ENCODE data around the gene DENND4A. TPM values are rescaled to one million over a fixed set of nuclear protein-coding genes. Genes with fewer than 3 reads are reported as not detected.

DENND4A gene
- total and polyA plus RNA-seq, 9 of the 15 experiments (the other 6 are each of a cell fraction or from before 2014, with no cell fraction given): 6.8 to 32.3 (median 19.9) TPM

DNA sequence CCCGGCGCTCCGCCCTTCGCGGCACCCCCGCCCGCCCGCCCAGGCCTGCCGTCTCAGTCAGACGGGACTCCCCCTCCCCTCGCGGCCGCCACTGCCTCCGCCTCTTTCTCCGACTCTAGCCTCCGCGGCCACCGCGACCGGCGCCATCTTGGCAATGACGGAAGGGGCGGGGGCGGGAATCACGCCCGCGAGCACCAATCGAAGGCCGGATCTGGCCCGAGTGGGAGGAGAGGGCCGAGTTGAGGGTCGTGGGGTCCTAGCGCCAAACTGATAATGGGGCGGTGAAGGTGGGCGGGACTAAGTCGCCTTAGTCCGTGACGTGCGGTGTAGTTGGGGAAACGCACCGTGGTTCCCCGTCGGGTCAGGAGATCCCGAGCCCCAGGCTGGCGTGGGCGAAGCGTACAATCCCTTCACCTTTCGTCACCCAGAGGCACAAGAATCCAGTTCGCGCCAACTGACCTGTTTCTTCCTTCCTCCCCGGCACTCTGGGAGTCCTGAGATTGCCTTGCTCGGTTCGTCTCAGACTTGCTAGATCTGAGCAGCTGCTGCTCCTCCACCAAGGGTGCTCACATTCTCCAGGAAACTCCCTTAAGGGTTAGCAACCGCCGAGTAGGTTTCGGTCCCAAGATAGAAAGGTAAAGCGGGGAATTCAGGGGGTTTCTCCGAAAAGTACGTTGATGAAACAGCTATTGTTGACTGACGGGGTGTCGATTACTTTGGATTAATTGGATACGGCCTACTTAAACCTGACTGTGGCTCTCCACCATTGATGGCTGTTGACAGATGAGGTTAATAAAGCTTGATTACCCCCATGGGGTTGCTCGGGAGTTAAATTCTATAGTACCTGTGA is at the start of gene DENND4A (continued):
- TF ChIP-seq TOE1 (IDR thresholded peaks at IDR 0.05; ENCODE audit: borderline replicate concordance) (peak; percentile 97), TOE1 (CRISPR knock-in tag; IDR thresholded peaks at IDR 0.05; ENCODE audit: borderline replicate concordance, low read depth) (no peak), ASH1L (IDR thresholded peaks at IDR 0.05; ENCODE audit: borderline replicate concordance, low read depth, partially characterized antibody) (peak; percentile 26), FOXK1 (CRISPR knock-in tag; IDR thresholded peaks at IDR 0.05; ENCODE audit: borderline replicate concordance) (peak; percentile 41; the same call in 1 of the 2 replicates), GATAD2B (IDR thresholded peaks at IDR 0.05; ENCODE audit: borderline replicate concordance) (peak; percentile 85; the same call in 1 of the 2 replicates), SP2 (IDR thresholded peaks at IDR 0.05; ENCODE audit: extremely low read depth, low read depth, low read length, poor library complexity, severe bottlenecking) (peak; percentile 30), ATF1 (CRISPR knock-in tag; IDR thresholded peaks at IDR 0.05) (no peak), ATF1 (tag; IDR thresholded peaks at IDR 0.05) (peak; percentile 97), NR2C1 (IDR thresholded peaks at IDR 0.05) (0 out of 2 replicates have a peak, but pooled peaks have one; percentile 6), NR2C1 (tag; IDR thresholded peaks at IDR 0.05) (no peak), PML (IDR thresholded peaks at IDR 0.05; ENCODE audit: low read length) (peak; percentile 63; the same call in 1 of the 2 replicates), ARID1B (IDR thresholded peaks at IDR 0.05) (peak; percentile 61), TEAD4 (IDR thresholded peaks at IDR 0.05; ENCODE audit: low read length) (peak; percentile 44), TEAD4 (CRISPR knock-in tag; IDR thresholded peaks at IDR 0.05; ENCODE audit: borderline replicate concordance) (no peak), ZNF41 (CRISPR knock-in tag; conservative IDR thresholded peaks at IDR 0.05) (no peak), LARP7 (IDR thresholded peaks at IDR 0.05) (no peak)
- TF ChIP-seq, protein P1, sequence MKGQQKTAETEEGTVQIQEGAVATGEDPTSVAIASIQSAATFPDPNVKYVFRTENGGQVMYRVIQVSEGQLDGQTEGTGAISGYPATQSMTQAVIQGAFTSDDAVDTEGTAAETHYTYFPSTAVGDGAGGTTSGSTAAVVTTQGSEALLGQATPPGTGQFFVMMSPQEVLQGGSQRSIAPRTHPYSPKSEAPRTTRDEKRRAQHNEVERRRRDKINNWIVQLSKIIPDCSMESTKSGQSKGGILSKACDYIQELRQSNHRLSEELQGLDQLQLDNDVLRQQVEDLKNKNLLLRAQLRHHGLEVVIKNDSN (CRISPR knock-in tag; IDR thresholded peaks at IDR 0.05): no peak
- TF ChIP-seq, protein P2, sequence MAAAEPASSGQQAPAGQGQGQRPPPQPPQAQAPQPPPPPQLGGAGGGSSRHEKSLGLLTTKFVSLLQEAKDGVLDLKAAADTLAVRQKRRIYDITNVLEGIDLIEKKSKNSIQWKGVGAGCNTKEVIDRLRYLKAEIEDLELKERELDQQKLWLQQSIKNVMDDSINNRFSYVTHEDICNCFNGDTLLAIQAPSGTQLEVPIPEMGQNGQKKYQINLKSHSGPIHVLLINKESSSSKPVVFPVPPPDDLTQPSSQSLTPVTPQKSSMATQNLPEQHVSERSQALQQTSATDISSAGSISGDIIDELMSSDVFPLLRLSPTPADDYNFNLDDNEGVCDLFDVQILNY (CRISPR knock-in tag; IDR thresholded peaks at IDR 0.05): no peak
- TF ChIP-seq, protein P3, sequence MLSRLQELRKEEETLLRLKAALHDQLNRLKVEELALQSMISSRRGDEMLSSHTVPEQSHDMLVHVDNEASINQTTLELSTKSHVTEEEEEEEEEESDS (CRISPR knock-in tag; IDR thresholded peaks at IDR 0.05): no peak
- TF ChIP-seq, protein P4, sequence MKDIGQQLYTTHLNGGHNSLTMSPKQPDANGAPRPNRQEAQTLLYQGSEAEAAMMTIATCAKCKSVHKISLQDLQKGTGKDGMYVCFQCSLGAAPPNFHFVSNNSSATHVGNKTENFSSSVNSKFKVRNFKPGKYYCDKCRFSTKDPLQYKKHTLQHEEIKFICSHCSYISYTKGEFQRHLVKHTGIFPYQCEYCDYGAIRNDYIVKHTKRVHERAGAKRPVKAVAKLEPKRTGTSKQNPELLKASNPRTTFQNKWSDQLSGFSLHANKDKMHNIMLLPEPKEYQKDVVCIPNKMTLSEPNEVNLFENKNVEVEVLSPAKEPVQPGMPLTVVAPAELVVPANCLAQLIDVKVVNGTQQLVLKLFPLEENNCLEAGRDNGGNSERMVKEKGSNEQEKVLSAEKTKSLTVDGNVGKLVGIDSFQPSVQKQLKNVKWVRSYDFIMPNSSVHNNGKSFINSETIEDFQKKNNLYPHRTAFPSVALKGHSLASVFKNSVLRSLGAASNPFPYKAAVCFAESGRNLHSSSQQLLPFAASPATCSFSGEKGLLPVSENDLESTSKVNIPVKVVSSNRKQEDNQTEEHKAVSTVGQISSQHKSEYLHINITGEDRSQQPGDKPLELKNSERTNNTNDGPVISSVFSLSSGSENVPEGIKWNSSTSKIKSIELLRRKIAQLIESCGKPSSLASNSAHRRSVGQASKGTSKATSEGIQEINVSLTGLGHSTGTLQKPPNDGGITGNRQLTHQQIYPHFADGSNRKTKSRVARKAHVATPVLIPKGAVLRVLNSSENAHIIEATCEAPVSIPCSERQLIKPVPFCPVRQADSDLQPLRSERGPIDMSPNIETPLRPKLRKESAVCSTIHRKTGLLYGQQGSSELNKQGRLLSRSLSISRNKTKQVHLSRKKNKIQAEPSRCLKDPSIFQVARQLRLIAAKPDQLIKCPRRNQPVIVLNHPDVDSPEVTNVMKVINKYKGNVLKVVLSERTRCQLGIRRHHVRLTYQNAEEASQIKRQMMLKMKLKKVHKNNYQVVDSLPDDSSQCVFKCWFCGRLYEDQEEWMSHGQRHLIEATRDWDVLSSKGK (CRISPR knock-in tag; IDR thresholded peaks at IDR 0.05): no peak
